Fibroblast of skin of abdomen (primary cell): ENCODE results near the gene OTOP1.
"Not testable (repeated sequence)": the region's sequence is repeated elsewhere in the genome, so short reads cannot be mapped to it uniquely, and the experiment has no call there.

ENCODE experiments used
- DNase-seq: peaks from one replicate; pipeline ENCODE4 v3.0.0-alpha.2; 2013

The OTOP1 gene

GRCh38 chr4:4228356-4228668 is 1.6 kb upstream of the OTOP1 start:
- no peak for DNase-seq

- DNase-seq, result no peak
Observed at GRCh38 chr4:4227510-4228355, 1.0 kb upstream of the OTOP1 start.

GRCh38 chr4:4225915-4226605 is 669 bp downstream of the OTOP1 start:
- DNase-seq, result no peak

- DNase-seq, result no peak
Observed at GRCh38 chr4:4217113-4217512, 9.6 kb downstream of the OTOP1 start.

- DNase-seq, result peak; percentile 36
Observed at GRCh38 chr4:4216648-4217047, 10.1 kb downstream of the OTOP1 start.

GRCh38 chr4:4213674-4214073 is 13.1 kb downstream of the OTOP1 start:
- DNase-seq, result not testable (repeated sequence)

GRCh38 chr4:4206204-4206603 is 20.5 kb downstream of the OTOP1 start:
- no peak for DNase-seq

- DNase-seq, result no peak
Observed at GRCh38 chr4:4204401-4204745, 22.4 kb downstream of the OTOP1 start.

- no peak for DNase-seq
Observed at GRCh38 chr4:4203688-4204400, 22.9 kb downstream of the OTOP1 start.

- no peak for DNase-seq
Observed at GRCh38 chr4:4202510-4202909, 24.2 kb downstream of the OTOP1 start.

- DNase-seq, result no peak
Observed at GRCh38 chr4:4200624-4201023, 26.1 kb downstream of the OTOP1 start.

GRCh38 chr4:4195354-4195753 is 31.4 kb downstream of the OTOP1 start:
- DNase-seq, result no peak

- not testable (repeated sequence) for DNase-seq
Observed at GRCh38 chr4:4188557-4188956, 38.2 kb downstream of the OTOP1 start.

- no peak for DNase-seq
Observed at GRCh38 chr4:4185528-4185927, 41.2 kb downstream of the OTOP1 start.

GRCh38 chr4:4182835-4183568 is 43.7 kb downstream of the OTOP1 start:
- DNase-seq, result no peak

GRCh38 chr4:4170596-4171150 is 56.1 kb downstream of the OTOP1 start:
- DNase-seq, result no peak

- DNase-seq, result not testable (repeated sequence)
Observed at GRCh38 chr4:4167981-4168780, 58.5 kb downstream of the OTOP1 start.

GRCh38 chr4:4166986-4167385 is 59.7 kb downstream of the OTOP1 start:
- DNase-seq, result not testable (repeated sequence)

GRCh38 chr4:4165701-4166392 is 60.9 kb downstream of the OTOP1 start:
- DNase-seq, result not testable (repeated sequence)

GRCh38 chr4:4164532-4165173 is 62.1 kb downstream of the OTOP1 start:
- not testable (repeated sequence) for DNase-seq
